Left lung (tissue), 10 donors: ENCODE measurements around the gene CDC34. TPM values are rescaled to one million over a fixed set of nuclear protein-coding genes. Genes with fewer than 3 reads are reported as not detected.

ENCODE experiments used
- ATAC-seq: fragments of 200-7000 bp; cut with Tn5 transposase; one replicate; pipeline ENCODE4 v1.9.1; 2020; ENCODE audit warnings: moderate library complexity
- DNase-seq, 4 donors: peaks; one replicate each; pipeline ENCODE4 v3.0.0-alpha.2; 2013 to 2020
- H3K27ac ChIP-seq, 2 donors: fragments of 200-600 bp; sonication (generic) in 1 of 2; one replicate each; pipeline versions ENCODE4 v1.5.0 to v1.8.0; 2020 to 2021
- H3K27me3 ChIP-seq, 2 donors: fragments of 200-600 bp; sonication (generic) in 1 of 2; one replicate each; pipeline versions ENCODE4 v1.5.0 to v1.8.0; 2020 to 2021
- H3K36me3 ChIP-seq, 2 donors: fragments of 200-600 bp; sonication (generic) in 1 of 2; one replicate each; pipeline versions ENCODE4 v1.5.0 to v1.8.0; 2020 to 2021
- H3K4me1 ChIP-seq, 2 donors: fragments of 200-600 bp; one replicate each; pipeline ENCODE4 v1.8.0; 2021
- H3K4me3 ChIP-seq, 2 donors: fragments of 200-600 bp; sonication (generic) in 1 of 2; one replicate each; pipeline versions ENCODE4 v1.5.0 to v1.8.0; 2020 to 2021; ENCODE audit warnings: mild to moderate bottlenecking in 1 of 2
- H3K9me3 ChIP-seq, 2 donors: fragments of 200-600 bp; sonication (generic) in 1 of 2; one replicate each; pipeline versions ENCODE4 v1.5.0 to v1.8.0; 2020 to 2021
- CTCF ChIP-seq, 2 donors: fragments of 200-600 bp; sonication (generic) in 1 of 2; IDR thresholded peaks; one replicate each; pipeline versions ENCODE4 v1.5.0 to v1.8.0; 2021; ENCODE audit warnings: antibody characterized with exemption in 2 of 2
- intact Hi-C, 2 donors: fragments of 100-400 bp; cut with DNase I; formaldehyde crosslinking; loops; one replicate each; pipeline versions ENCODE4 v1.11.2 to v1.14.2; 2022
- polyA plus RNA-seq, 6 donors: library from polyadenylated mRNA; unstranded; fragments of 120-200 nt; gene quantifications; one replicate each; pipeline ENCODE4 v1.2.1, GENCODE V29; 2013; ENCODE audit not compliant: insufficient read length in 6 of 6
- total RNA-seq, 2 donors: library from RNA; stranded (reverse); fragmentation: NEBNext Ultra II Directional; extraction: Animal tissue kit (Norgen Biotek cat#: 25700); gene quantifications; one replicate each; pipeline ENCODE4 v1.2.1, GENCODE V29; 2021
- donor health status: DM: no; HTN: yes; CAD: no.
- donor health status: DM: no; HTN: no; CAD: no.

The CDC34 gene
- total and polyA plus RNA-seq, 8 donors = 42.7 to 62.3 (median 55.0) TPM

GRCh38 chr19:531009-531752 is 379 bp upstream of the CDC34 start:
- Histone ChIP-seq H3K4me1 (peaks cover 15 to 32% of the 10 kb centered on the region in 2 donors), H3K9me3 (no peaks in the 10 kb centered on the region), H3K27ac (peak overlapping the region; percentile 92 to 94), H3K4me3 (peak overlapping the region; percentile 79 to 97), H3K36me3 (peaks cover 0 to 10% of the 10 kb centered on the region in 2 donors), H3K27me3 (peaks cover 0 to 9% of the 10 kb centered on the region in 2 donors)
- DNase-seq = peak; percentile 81 to 94 (median 90)
- no peak for TF ChIP-seq CTCF (IDR thresholded peaks at IDR 0.05)
- peak; percentile 74 for ATAC-seq
- intact Hi-C loops = no loop called here

- intact Hi-C loops = no loop called here
- Histone ChIP-seq H3K4me3 (peak overlapping the region; percentile 90 to 97), H3K36me3 (peaks cover 0 to 25% of the 10 kb centered on the region in 2 donors), H3K9me3 (no peaks in the 10 kb centered on the region), H3K27me3 (no peaks in the 10 kb centered on the region), H3K4me1 (peaks cover 15 to 34% of the 10 kb centered on the region in 2 donors), H3K27ac (peak overlapping the region; percentile 78)
- DNase-seq = peak in 2 of 4 donors; percentile 73 to 74
- TF ChIP-seq CTCF (IDR thresholded peaks at IDR 0.05) = peak; percentile 23 to 26
- ATAC-seq = peak; percentile 34
These were observed 1.2 kb downstream of the CDC34 start for GRCh38 chr19:532561-533363.

GRCh38 chr19:533364-534058 is 2.0 kb downstream of the CDC34 start:
- no peaks in the 10 kb centered on the region for H3K9me3 ChIP-seq
- intact Hi-C loops = no loop called here
- peaks cover 0 to 33% of the 10 kb centered on the region in 2 donors for H3K36me3 ChIP-seq
- DNase-seq (no peak), ATAC-seq (no peak)
- H3K27ac ChIP-seq = peak overlapping the region; percentile 78
- no peaks in the 10 kb centered on the region for H3K27me3 ChIP-seq
- TF ChIP-seq CTCF (IDR thresholded peaks at IDR 0.05) = no peak
- peak overlapping the region; percentile 90 to 97 for H3K4me3 ChIP-seq
- peaks cover 15 to 34% of the 10 kb centered on the region in 2 donors for H3K4me1 ChIP-seq

- intact Hi-C loops = no loop called here
- H3K27me3 ChIP-seq = no peaks in the 10 kb centered on the region
- ATAC-seq (no peak), DNase-seq (no peak)
- no peak overlapping the region for H3K4me3 ChIP-seq
- H3K36me3 ChIP-seq = peaks cover 0 to 39% of the 10 kb centered on the region in 2 donors
- peaks cover 15 to 34% of the 10 kb centered on the region in 2 donors for H3K4me1 ChIP-seq
- no peak for TF ChIP-seq CTCF (IDR thresholded peaks at IDR 0.05)
- peak overlapping the region; percentile 78 for H3K27ac ChIP-seq
- no peaks in the 10 kb centered on the region for H3K9me3 ChIP-seq
These were observed 2.5 kb downstream of the CDC34 start for GRCh38 chr19:534088-534487.
